DND-41 (cell line): Measurements from ENCODE around the gene DIS3.

ENCODE experiments used
- CTCF ChIP-seq: IDR thresholded peaks from 2 replicates; pipeline ENCODE4 v1.5.1; 2012; ENCODE audit warnings: borderline replicate concordance, low read length, moderate library complexity, mild to moderate bottlenecking; ENCODE audit not compliant: poor library complexity, severe bottlenecking; ENCODE audit errors: extremely low read depth
- EZH2 ChIP-seq: IDR thresholded peaks from 3 replicates; pipeline ENCODE4 v1.6.1; 2012; ENCODE audit warnings: borderline replicate concordance, low read depth, mild to moderate bottlenecking, moderate library complexity, low read length, inconsistent platforms; ENCODE audit not compliant: severe bottlenecking

GRCh38 chr13:72757792-72758535 lies 23.7 kb downstream of the DIS3 start:
- TF ChIP-seq CTCF (no peak), EZH2 (no peak)
